KMS-11 (cell line): Measurements from ENCODE around the gene SPHKAP.

Experiments used
- H2AFZ ChIP-seq: fragments of 200-600 bp; sonication (generic); 2 replicates; pipeline ENCODE4 v1.6.1; 2016; ENCODE audit warnings: antibody characterized with exemption, mixed run types, low read depth
- H3K27ac ChIP-seq: fragments of 200-600 bp; sonication (generic); 2 replicates; pipeline ENCODE4 v1.6.1; 2016; ENCODE audit warnings: mild to moderate bottlenecking, mixed run types
- H3K27me3 ChIP-seq: fragments of 200-600 bp; sonication (generic); 2 replicates; pipeline ENCODE4 v1.6.1; 2017; ENCODE audit warnings: mild to moderate bottlenecking, low read depth, mixed run types, moderate library complexity; ENCODE audit not compliant: insufficient read depth
- H3K36me3 ChIP-seq: fragments of 200-600 bp; sonication (generic); 2 replicates; pipeline ENCODE4 v1.6.1; 2017; ENCODE audit warnings: mild to moderate bottlenecking, mixed run types; ENCODE audit not compliant: insufficient read depth
- H3K4me1 ChIP-seq: fragments of 200-600 bp; sonication (generic); 2 replicates; pipeline ENCODE4 v1.6.1; 2016; ENCODE audit warnings: mild to moderate bottlenecking, low read depth, mixed run types; ENCODE audit not compliant: poor library complexity, severe bottlenecking
- H3K4me2 ChIP-seq: fragments of 200-600 bp; sonication (generic); 2 replicates; pipeline ENCODE4 v1.7.0; 2016; ENCODE audit warnings: mild to moderate bottlenecking, mixed run types
- H3K4me3 ChIP-seq: fragments of 200-600 bp; sonication (generic); IDR thresholded peaks from 2 replicates; pipeline ENCODE4 v1.6.1; 2017; ENCODE audit warnings: low read depth, low read length, mixed read lengths; ENCODE audit not compliant: insufficient read depth
- H3K79me2 ChIP-seq: fragments of 200-600 bp; sonication (generic); 2 replicates; pipeline ENCODE4 v1.6.1; 2016; ENCODE audit warnings: low read depth, mixed run types; ENCODE audit not compliant: insufficient read depth
- H3K9ac ChIP-seq: fragments of 200-600 bp; sonication (generic); 2 replicates; pipeline ENCODE4 v1.6.1; 2016; ENCODE audit warnings: mild to moderate bottlenecking, mixed run types
- H4K20me1 ChIP-seq: fragments of 200-600 bp; sonication (generic); 2 replicates; pipeline ENCODE4 v1.6.1; 2016; ENCODE audit warnings: mild to moderate bottlenecking, mixed run types; ENCODE audit not compliant: insufficient read depth
- TF ChIP-seq, protein P1 (sequence below): fragments of 200-600 bp; sonication (generic); conservative IDR thresholded peaks from 2 replicates; pipeline ENCODE4 v1.6.1; 2017; ENCODE audit warnings: low read depth, mild to moderate bottlenecking, antibody characterized with exemption, low read length, moderate library complexity, mixed read lengths

SPHKAP gene

DNA sequence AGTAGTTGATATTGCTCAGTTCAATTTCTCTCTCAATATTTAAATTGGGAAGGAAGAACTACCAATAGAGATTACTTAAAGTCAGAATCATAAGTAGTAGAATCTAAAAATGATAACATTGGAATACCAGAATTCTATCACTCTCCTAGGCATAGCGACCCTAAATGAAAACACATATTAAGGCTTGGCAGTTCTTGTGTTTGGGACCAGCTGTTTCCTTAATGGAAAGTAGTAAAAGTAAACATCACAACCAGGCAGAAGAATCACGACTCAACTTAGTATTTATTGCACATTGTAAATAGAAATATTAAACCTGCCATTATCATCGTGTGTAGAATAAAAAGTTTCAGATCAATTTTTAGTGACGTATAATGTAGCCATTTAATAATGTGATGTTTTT lies 117.5 kb downstream of the SPHKAP start:
- H2AFZ ChIP-seq, result no peak overlapping the region
- no peak overlapping the region for H3K27ac ChIP-seq
- H3K27me3 ChIP-seq, result no peaks in the 10 kb centered on the region

DNA sequence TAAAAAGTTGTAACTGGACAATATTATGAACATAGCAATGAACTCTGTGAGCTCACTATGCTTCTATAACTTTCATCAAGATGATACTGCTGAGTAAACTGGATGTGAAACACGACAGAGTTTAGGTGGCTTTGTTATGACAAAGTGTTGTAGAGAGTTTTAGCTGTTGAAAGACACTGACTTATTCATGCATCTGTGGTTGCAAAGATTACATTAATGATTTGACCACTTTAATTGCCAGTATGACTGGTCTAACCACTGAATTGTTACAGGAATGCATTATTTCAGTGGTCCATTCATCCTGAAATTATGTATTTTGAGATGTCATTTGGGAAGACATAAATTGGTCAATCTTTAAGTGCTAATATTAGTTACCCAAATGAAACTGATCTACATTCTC lies 117.9 kb downstream of the SPHKAP start:
- Histone ChIP-seq H3K4me1 (no peaks in the 10 kb centered on the region), H3K4me3 (no peak overlapping the region), H4K20me1 (no peaks in the 10 kb centered on the region), H3K36me3 (no peaks in the 10 kb centered on the region), H3K27me3 (no peaks in the 10 kb centered on the region), H3K4me2 (no peak overlapping the region), H3K79me2 (no peaks in the 10 kb centered on the region), H3K9ac (no peak overlapping the region), H3K27ac (no peak overlapping the region), H2AFZ (no peak overlapping the region)
- TF ChIP-seq, protein P1, sequence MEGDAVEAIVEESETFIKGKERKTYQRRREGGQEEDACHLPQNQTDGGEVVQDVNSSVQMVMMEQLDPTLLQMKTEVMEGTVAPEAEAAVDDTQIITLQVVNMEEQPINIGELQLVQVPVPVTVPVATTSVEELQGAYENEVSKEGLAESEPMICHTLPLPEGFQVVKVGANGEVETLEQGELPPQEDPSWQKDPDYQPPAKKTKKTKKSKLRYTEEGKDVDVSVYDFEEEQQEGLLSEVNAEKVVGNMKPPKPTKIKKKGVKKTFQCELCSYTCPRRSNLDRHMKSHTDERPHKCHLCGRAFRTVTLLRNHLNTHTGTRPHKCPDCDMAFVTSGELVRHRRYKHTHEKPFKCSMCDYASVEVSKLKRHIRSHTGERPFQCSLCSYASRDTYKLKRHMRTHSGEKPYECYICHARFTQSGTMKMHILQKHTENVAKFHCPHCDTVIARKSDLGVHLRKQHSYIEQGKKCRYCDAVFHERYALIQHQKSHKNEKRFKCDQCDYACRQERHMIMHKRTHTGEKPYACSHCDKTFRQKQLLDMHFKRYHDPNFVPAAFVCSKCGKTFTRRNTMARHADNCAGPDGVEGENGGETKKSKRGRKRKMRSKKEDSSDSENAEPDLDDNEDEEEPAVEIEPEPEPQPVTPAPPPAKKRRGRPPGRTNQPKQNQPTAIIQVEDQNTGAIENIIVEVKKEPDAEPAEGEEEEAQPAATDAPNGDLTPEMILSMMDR, result no peak

More for the DNA sequence above, 117.5 kb downstream of the SPHKAP start:
- H4K20me1 ChIP-seq, result no peaks in the 10 kb centered on the region
- TF ChIP-seq, protein P1, result no peak
- no peaks in the 10 kb centered on the region for H3K79me2 ChIP-seq
- no peak overlapping the region for H3K9ac ChIP-seq
- no peak overlapping the region for H3K4me3 ChIP-seq
- H3K4me2 ChIP-seq, result no peak overlapping the region
- H3K4me1 ChIP-seq, result no peaks in the 10 kb centered on the region
- no peaks in the 10 kb centered on the region for H3K36me3 ChIP-seq

DNA sequence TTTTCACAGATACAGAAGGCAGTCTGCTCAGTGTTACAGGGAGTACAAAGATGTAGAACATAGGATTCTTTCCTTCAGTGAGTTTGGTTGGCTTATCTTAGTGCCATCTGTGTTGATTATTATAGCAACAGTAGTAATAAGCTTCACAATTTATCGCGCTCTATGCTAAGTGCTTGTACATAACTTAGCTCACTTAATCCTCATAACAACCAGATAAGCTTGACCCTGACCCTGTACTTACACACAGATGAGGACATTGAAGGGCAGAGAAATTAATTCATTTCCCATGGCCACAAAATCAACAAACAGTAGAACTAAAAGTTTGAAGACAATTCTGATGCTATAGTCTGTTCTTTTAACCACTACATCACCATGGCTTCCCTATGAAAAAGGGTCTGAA lies 121.8 kb downstream of the SPHKAP start:
- H4K20me1 ChIP-seq, result no peaks in the 10 kb centered on the region
- H3K79me2 ChIP-seq, result no peaks in the 10 kb centered on the region
- H3K27ac ChIP-seq, result no peak overlapping the region
- TF ChIP-seq, protein P1, result no peak
- H3K27me3 ChIP-seq, result no peaks in the 10 kb centered on the region
- H2AFZ ChIP-seq, result no peak overlapping the region
- no peaks in the 10 kb centered on the region for H3K36me3 ChIP-seq
- no peak overlapping the region for H3K9ac ChIP-seq
- H3K4me2 ChIP-seq, result no peak overlapping the region
- no peaks in the 10 kb centered on the region for H3K4me1 ChIP-seq
- H3K4me3 ChIP-seq, result no peak overlapping the region

DNA sequence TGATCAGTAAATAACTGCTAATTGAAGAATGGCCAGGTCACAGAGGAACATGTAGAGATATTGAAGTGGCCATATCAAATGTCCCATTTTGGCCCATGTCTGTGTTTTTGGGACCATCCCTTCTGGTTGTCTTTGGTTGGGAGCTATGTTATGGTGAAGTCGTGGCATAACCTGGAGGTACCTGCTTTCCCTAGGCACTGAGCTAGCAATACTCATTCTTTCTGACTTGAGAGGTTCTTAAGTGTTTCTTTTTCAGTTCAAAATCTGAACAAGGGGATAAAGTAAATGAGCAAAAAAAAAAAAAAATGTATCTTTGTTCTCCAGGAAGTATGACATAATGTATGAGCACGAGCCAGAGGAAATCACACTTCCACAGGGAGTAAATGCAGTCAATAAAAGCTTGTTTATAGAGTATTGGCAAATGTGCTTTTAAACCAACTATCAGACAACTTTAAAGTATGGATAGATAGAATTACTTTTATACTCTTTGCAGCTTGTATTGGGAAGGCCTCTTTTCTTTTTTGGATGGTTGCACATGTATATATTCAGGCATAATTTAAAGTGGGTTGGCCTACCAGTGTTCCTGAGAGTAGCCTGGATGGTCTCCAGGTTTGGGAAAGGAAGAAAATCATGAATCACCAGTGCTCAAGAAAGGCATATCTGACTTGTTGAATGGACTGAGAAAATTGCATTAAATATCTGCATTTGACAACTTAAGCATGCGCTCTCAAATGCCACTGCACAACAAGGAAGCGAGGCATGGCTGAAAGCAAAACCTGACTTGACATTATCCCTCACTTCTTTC lies 125.0 kb downstream of the SPHKAP start:
- H3K27me3 ChIP-seq, result no peaks in the 10 kb centered on the region
- H3K9ac ChIP-seq, result no peak overlapping the region
- no peaks in the 10 kb centered on the region for H3K79me2 ChIP-seq
- TF ChIP-seq, protein P1, result no peak
- no peak overlapping the region for H3K27ac ChIP-seq
- H3K4me3 ChIP-seq, result no peak overlapping the region
- H3K36me3 ChIP-seq, result no peaks in the 10 kb centered on the region
- no peak overlapping the region for H3K4me2 ChIP-seq
- H2AFZ ChIP-seq, result no peak overlapping the region
- no peaks in the 10 kb centered on the region for H3K4me1 ChIP-seq
- no peaks in the 10 kb centered on the region for H4K20me1 ChIP-seq
